ENCODE results near the gene FBXO27. TPM values are rescaled to one million over a fixed set of nuclear protein-coding genes. Genes with fewer than 3 reads are reported as not detected.
A peak's percentile ranks its signal among the peaks of the same experiment; 100 is the strongest.
"Not testable (repeated sequence)": the region's sequence is repeated elsewhere in the genome, so short reads cannot be mapped to it uniquely, and the experiment has no call there.

Gene FBXO27
- total RNA-seq, 1 experiment from 2014 or later, result 1.0 TPM

- H3K27me3 ChIP-seq, DNase-seq: not testable (repeated sequence)
Observed at GRCh38 chr19:38987745-38988144, 44.6 kb downstream of the FBXO27 start.

DNA sequence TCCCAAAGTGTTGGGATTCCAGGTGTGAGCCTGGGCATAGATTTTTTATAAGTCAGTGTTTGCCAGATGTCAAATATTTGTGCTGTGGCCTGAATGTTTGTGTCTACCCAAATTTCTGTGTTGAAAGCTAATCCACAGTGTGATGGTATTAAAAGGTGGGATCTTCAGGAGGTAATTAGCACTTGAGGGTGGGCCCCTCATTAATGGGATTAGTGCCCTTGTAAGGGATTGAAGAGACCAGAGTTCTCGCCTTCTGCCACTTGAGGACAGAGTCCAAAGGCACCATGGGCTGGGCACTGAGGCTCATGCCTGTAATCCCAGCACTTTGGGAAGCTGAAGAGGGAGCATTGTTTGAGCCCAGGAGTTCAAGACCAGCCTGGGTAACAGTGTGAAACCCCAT lies 47.1 kb downstream of the FBXO27 start:
- no peaks in the 10 kb centered on the region for H3K36me3 ChIP-seq
- DNase-seq, result no peak
- H3K27ac ChIP-seq, result no peak overlapping the region
- no peaks in the 10 kb centered on the region for H3K27me3 ChIP-seq
- H3K9me3 ChIP-seq (replicated peaks), result no peaks in the 10 kb centered on the region
- no peak overlapping the region for H3K4me3 ChIP-seq
- peaks cover 11% of the 10 kb centered on the region; the same call in 1 of the 2 replicates for H3K4me1 ChIP-seq

More at GRCh38 chr19:38987745-38988144, 44.6 kb downstream of the FBXO27 start:
- not testable (repeated sequence) for H3K4me3 ChIP-seq; H3K27ac ChIP-seq; H3K36me3 ChIP-seq; H3K9me3 ChIP-seq (replicated peaks)
- peaks cover 11% of the 10 kb centered on the region; the same call in 1 of the 2 replicates for H3K4me1 ChIP-seq

DNA sequence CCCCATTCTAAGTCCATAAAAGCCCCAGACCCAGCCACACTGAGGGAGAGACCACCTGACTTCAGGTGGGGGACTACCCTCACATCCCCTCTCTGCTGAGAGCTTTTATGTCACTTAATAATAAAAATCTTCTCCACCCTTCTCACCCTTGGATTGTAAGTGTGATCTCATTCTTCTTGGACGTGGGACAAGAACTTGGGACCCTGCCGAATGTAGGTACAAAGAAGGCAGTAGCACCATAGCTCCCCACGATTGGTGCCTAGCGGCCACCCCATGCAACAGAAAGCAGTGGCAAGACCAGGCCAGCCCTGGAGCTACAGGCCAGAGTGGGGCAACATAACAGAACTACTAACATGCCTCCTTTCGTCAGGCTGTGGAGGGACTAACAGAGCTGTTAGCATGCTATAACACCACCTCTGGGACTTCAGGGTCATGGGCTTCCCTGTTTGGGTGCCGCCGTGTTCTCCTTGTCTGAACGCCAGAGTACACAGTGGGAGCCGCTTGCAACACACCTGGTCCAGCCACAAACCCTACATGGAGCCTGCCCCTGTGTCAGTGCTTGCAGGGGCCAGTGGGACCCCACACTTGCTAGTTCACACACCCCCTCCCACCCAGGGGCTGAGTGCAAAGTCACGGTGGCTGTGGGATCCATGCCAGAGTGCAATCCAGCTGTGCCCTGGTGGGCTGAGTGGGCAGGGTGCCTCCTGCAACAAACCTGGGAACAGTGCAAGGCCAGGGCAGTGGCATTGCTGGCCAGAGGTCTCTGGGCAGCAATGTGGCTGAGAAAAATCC lies 51.6 kb downstream of the FBXO27 start:
- no peaks in the 10 kb centered on the region for H3K9me3 ChIP-seq (replicated peaks)
- no peaks in the 10 kb centered on the region for H3K36me3 ChIP-seq
- no peak overlapping the region for H3K27ac ChIP-seq
- H3K27me3 ChIP-seq, result no peaks in the 10 kb centered on the region
- no peak for DNase-seq
- no peak overlapping the region for H3K4me3 ChIP-seq
- H3K4me1 ChIP-seq, result no peaks in the 10 kb centered on the region

DNA sequence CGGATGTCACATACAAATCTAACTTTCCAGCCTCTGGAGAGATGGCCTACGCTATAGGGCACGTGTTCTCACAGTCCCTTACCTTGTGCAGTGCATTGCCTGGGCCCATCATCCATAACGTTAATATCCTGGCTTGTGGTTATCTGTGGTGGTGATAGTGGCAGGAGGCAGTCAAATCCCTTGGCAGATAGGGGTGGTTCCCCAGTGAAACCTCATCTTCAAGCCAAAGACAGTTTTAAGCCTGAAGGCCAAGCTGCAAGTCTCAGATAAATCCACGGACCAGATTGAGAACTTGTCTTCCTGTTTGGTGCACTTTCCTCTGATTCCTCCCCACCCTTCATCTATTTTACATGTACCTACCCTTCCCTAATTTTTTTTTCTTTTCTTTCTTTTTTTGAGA lies 52.5 kb downstream of the FBXO27 start:
- no peak for DNase-seq
- H3K4me3 ChIP-seq, result no peak overlapping the region

GRCh38 chr19:38978326-38978689 lies 54.0 kb downstream of the FBXO27 start:
- Histone ChIP-seq H3K27ac (no peak overlapping the region), H3K36me3 (no peaks in the 10 kb centered on the region), H3K27me3 (no peaks in the 10 kb centered on the region), H3K9me3 (replicated peaks) (no peaks in the 10 kb centered on the region), H3K4me1 (no peaks in the 10 kb centered on the region), H3K4me3 (no peak overlapping the region)
- DNase-seq, result no peak

More for the DNA sequence above, 52.5 kb downstream of the FBXO27 start:
- Histone ChIP-seq H3K9me3 (replicated peaks) (no peaks in the 10 kb centered on the region), H3K36me3 (no peaks in the 10 kb centered on the region), H3K27ac (no peak overlapping the region), H3K4me1 (no peaks in the 10 kb centered on the region), H3K27me3 (no peaks in the 10 kb centered on the region)

DNA sequence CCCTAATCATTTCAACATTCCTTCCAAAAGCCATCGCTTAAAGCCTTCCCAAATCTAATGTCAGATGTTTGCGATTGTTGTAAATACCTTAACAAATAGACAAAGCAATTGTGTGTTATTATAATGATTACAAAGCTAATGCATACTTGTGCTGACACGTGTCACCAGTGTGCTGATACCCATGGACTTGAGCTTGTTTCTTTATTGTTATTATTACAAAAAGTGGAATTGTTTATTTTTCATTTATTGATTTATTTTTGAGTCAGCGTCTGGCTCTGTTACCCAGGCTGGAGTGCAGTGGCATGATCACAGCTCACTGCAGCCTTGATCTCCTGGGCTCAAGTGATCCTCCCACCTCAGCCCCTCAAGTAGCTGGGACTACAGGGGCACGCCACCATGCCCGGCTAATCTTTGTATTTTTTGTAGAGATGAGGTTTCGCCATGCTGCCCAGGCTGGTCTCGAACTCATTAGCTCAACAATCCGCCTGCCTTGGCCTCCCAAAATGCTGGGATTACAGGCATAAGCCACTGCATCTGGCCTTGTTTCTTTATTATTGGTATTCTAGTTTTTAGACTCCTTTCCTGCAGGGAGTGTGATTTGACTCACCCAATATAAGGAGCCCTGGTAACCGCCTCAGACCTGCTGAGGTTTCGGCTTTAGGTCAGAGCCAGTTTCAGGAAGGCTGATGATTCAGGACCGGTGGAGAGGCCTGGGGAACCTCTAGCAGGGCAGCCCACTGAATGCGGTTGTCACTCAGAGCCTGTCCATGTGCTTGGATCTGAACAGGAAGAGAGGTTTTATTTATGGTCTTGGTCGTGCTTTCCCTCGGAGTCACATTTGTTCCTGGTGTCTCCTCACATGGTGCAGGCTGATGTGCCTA lies 54.7 kb downstream of the FBXO27 start:
- H3K4me1 ChIP-seq, result no peaks in the 10 kb centered on the region
- no peaks in the 10 kb centered on the region for H3K36me3 ChIP-seq
- no peak overlapping the region for H3K27ac ChIP-seq
- H3K4me3 ChIP-seq, result no peak overlapping the region
- no peaks in the 10 kb centered on the region for H3K27me3 ChIP-seq
- DNase-seq, result no peak
- H3K9me3 ChIP-seq (replicated peaks), result no peaks in the 10 kb centered on the region

GRCh38 chr19:38975861-38976271 lies 56.5 kb downstream of the FBXO27 start:
- Histone ChIP-seq H3K27me3 (no peaks in the 10 kb centered on the region), H3K4me3 (peak overlapping the region; percentile 63), H3K36me3 (no peaks in the 10 kb centered on the region), H3K4me1 (no peaks in the 10 kb centered on the region), H3K27ac (no peak overlapping the region), H3K9me3 (replicated peaks) (no peaks in the 10 kb centered on the region)
- DNase-seq, result peak; percentile 25 to 27

- H3K27ac ChIP-seq, result peak within 1 kb of the TSS; percentile 24; the same call in 1 of the 2 replicates
- no peaks in the 10 kb centered on the region for H3K4me1 ChIP-seq
- no peaks in the 10 kb centered on the region for H3K9me3 ChIP-seq (replicated peaks)
- no peaks in the 10 kb centered on the region for H3K36me3 ChIP-seq
- peak within 1 kb of the TSS; percentile 63 for H3K4me3 ChIP-seq
- H3K27me3 ChIP-seq, result no peaks in the 10 kb centered on the region
- DNase-seq, result peak; percentile 15 to 31
Observed at GRCh38 chr19:38975214-38975860, 57.0 kb downstream of the FBXO27 start, which contains the start of gene FBXO17. Gene FBXO17 (minus strand): TSS chr19:38975742. CDS start chr19:38950319, 25,423 bp downstream.

- DNase-seq, result no peak
- peak overlapping the region; percentile 63 for H3K4me3 ChIP-seq
- no peaks in the 10 kb centered on the region for H3K4me1 ChIP-seq
- H3K27me3 ChIP-seq, result no peaks in the 10 kb centered on the region
- H3K36me3 ChIP-seq, result no peaks in the 10 kb centered on the region
- H3K27ac ChIP-seq, result peak overlapping the region; percentile 24; the same call in 1 of the 2 replicates
- no peaks in the 10 kb centered on the region for H3K9me3 ChIP-seq (replicated peaks)
Observed at GRCh38 chr19:38974624-38975213, 57.6 kb downstream of the FBXO27 start.

Other genes starting within 250 kb of the FBXO27 start
- gene LGALS7B, start 243.3 kb downstream of the FBXO27 start, total RNA-seq (2014; rRNA removed; shearing (Covaris generic)), result not detected in 2 replicates
- gene LGALS4, start 219.6 kb downstream of the FBXO27 start, total RNA-seq (2014; rRNA removed; shearing (Covaris generic)), result 0.06 and 0.66 TPM in 2 replicates
- gene ECH1, start 200.8 kb downstream of the FBXO27 start, total RNA-seq (2014; rRNA removed; shearing (Covaris generic)), result 55.8 and 64.6 TPM in 2 replicates
- gene HNRNPL, start 182.6 kb downstream of the FBXO27 start, total RNA-seq (2014; rRNA removed; shearing (Covaris generic)), result 454 and 471 TPM in 2 replicates
- gene RINL, start 154.3 kb downstream of the FBXO27 start, total RNA-seq (2014; rRNA removed; shearing (Covaris generic)), result 0.35 and 0.79 TPM in 2 replicates
- gene SIRT2, start 132.9 kb downstream of the FBXO27 start, total RNA-seq (2014; rRNA removed; shearing (Covaris generic)), result 42.1 and 44.6 TPM in 2 replicates
- gene NFKBIB, start 132.6 kb downstream of the FBXO27 start, total RNA-seq (2014; rRNA removed; shearing (Covaris generic)), result 29.5 and 29.7 TPM in 2 replicates
- 0.43 and 0.79 TPM in 2 replicates for gene CCER2, start 120.4 kb downstream of the FBXO27 start, total RNA-seq (2014; rRNA removed; shearing (Covaris generic))
- 20.0 and 25.7 TPM in 2 replicates for gene SARS2, start 101.8 kb downstream of the FBXO27 start, total RNA-seq (2014; rRNA removed; shearing (Covaris generic))
- gene MRPS12, start 101.6 kb downstream of the FBXO27 start, total RNA-seq (2014; rRNA removed; shearing (Covaris generic)), result 54.0 and 63.8 TPM in 2 replicates
- gene FBXO17, start 56.8 kb downstream of the FBXO27 start, total RNA-seq (2014; rRNA removed; shearing (Covaris generic)), result 4.6 and 5.3 TPM in 2 replicates
- gene ACP7, start 51.8 kb upstream of the FBXO27 start, total RNA-seq (2014; rRNA removed; shearing (Covaris generic)), result not detected in 2 replicates
- 9.1 and 11.6 TPM in 2 replicates for gene PAK4, start 93.2 kb upstream of the FBXO27 start, total RNA-seq (2014; rRNA removed; shearing (Covaris generic))
- gene NCCRP1, start 164.4 kb upstream of the FBXO27 start, total RNA-seq (2014; rRNA removed; shearing (Covaris generic)), result 7.6 and 7.8 TPM in 2 replicates
- gene SYCN, start 171.7 kb upstream of the FBXO27 start, total RNA-seq (2014; rRNA removed; shearing (Covaris generic)), result not detected in 2 replicates
- not detected in 2 replicates for gene IFNL3, start 212.5 kb upstream of the FBXO27 start, total RNA-seq (2014; rRNA removed; shearing (Covaris generic))
- gene IFNL4, start 216.3 kb upstream of the FBXO27 start, total RNA-seq (2014; rRNA removed; shearing (Covaris generic)), result not detected in 2 replicates
- gene IFNL2, start 235.8 kb upstream of the FBXO27 start, total RNA-seq (2014; rRNA removed; shearing (Covaris generic)), result not detected in 2 replicates

Data from SJCRH30 (cell line).